HG03571 (cell line): ENCODE measurements around the gene RAB7B.

Experiments
- ATAC-seq: cut with Tn5 transposase; IDR thresholded peaks from one replicate; pipeline ENCODE4 v1.9.1; 2021; ENCODE audit not compliant: unreplicated experiment

RAB7B gene

DNA sequence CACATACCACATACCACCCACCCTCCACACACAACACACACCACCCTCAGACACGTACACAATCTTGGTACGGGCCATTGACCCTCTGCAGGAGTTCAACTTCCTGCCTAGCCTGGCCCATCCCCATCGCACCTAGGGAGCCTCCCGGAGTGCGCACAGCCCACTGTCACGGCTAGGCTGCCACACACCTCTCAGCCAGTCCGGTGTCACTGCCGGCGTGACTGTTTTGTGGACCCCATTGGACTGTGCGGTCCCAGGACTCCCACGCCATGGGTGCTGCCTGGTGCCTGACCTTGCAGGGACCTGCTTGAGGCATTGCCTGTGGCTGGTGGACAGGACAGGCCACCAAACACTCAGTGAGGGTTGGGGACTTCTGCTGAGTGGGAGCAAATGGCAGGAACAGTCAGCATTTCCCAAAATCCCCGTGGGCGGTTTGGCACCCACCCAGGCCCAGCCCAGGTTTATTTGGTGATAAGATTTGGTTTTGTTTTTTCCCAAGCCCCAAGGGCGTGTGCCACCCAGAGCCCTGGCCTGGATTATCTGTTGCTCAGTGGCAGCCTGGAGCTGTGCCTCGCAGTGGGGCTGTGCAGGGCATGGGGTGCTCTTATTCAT lies 27.7 kb downstream of the RAB7B start:
- no peak for ATAC-seq

DNA sequence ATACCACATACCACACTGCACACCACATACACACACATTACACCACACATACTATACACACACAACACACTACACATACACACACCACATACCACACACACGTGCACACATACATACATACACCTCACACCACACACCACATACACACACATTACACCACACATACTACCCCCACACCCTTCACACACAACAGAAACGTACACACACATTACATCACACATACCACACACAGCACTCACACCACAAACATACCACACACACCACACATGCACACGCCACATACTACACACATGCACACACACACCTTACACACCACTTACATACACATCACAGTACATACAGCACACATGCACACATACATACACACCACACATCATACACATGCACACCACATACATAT lies 28.5 kb downstream of the RAB7B start:
- no peak for ATAC-seq

DNA sequence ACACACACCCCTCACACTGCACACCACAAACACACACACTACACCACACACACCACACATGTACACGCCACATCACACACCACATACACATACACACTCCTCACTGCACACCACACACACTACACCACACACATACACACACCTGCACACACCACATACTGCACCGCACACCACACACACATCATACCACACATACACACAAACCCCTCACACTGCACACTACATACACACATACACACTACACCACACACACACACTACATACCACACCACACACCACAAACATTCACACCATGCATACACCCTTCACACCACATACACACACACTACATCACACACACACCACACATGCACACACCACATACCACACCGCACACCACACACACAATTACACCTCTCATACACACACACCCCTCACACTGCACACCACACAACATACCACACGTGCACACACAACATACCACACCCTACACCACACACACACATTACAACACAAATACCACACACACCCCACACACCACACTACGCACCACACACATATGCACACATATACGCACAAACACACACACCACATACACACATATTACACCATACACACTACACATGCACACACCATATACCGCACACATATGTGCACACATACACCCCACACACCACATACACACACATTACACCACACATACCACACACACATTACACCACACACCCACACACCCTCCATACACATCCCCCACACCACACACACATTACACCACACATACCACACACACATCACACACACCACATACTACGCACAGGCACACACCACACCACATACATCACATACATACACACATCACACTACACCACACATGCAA lies 29.6 kb downstream of the RAB7B start:
- no peak for ATAC-seq

DNA sequence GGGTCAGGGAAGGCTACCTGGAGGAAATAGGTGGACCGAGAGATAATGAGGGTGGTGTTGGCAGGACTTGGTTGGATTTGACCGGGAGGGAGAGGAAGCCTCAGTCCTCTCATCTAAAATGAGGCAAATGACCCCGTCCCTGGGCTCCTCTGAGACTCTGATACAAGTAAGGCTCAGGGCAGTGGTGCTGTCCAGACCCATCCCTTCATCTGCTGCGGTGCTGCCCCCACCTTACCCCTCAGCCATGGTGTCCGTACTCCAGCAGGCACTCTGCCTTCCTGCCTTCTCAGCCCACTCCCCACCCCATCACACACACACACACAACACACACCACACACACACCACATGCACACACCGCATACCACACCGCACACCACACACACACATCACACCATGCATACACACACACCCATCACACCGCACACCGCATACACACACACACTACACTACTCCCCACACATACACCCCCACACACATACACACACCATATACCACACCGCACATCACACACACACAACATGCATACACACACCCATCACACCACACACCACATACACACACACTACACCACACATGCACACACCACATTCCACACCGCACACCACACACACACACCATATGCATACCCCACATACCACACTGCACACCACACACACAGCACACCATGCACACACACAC lies 30.6 kb downstream of the RAB7B start:
- ATAC-seq: no peak

DNA sequence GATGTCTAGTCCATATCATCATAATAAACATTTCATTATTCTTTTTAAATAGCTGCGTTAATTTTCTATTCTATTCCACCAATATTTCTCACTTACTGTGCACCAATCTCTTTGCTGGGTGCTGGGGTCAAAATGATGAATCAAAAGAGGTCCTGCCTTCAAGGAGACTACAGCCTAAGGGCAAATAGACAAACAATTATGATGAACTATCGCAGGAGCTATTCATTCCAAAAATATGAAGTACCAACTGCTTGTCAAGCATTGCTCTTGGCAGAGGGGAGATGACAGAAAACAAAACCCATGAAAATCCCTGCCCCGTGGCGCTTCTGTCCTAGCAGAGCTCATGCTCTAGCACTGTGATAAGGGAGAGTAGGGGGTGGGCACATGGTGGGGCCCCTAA lies 31.1 kb downstream of the RAB7B start:
- ATAC-seq: no peak

DNA sequence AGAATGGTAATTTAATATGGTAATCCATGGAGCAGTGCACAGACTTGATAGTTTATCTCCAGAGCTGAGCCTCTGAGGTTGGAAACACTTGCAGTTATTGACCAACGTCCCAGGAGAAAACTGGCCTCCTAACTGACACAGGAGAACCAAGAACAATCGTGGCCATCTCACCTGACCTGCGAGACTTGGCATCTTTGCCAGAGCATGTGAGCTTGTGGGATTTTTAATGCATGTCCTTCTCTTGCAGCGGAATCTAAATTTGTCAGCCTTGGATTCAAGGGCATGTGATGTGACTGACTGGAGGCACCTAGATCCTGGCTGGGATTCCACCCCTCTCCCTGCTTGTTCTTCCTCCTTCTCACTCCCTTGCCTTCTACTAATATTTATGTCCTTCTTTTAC lies 32.1 kb downstream of the RAB7B start:
- ATAC-seq: no peak

DNA sequence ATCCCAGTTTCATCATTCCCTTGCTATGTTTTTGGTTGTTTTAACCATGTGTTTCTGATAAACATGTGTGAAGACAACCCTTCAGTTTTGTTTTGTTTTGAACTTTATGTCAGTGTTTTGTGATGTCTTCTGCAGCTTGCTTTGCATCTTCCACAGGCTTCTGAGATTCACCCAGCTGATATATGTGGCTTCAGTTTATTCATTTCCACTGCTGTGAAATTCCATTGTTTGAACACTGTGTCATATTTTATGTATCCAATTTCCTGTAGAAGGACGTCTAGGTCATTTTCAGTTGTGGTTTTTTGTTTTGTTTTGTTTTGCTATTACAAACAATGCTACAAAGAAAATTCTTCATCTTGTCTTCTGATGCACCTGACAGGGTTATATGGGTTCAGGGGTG lies 32.7 kb downstream of the RAB7B start:
- no peak for ATAC-seq

DNA sequence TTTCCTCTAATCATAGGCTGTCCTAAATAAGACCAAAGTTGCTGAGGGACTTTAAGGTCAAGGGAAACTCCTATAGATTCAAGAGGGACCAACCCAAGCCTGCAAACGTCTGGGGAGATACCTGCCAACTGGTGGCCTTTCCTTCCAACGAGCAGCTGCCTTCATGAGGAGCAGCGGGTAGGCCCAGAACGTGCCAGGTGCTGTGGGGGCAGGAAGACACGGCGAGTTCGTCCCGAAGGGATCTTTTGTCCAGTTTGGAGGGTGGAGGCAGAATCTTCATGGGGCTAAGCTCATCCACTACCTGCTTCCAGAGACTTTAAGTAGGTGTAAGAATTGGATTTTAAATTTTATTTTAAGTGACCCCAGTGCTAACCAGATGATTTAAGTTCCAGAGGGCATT lies 34.0 kb downstream of the RAB7B start:
- ATAC-seq: no peak

DNA sequence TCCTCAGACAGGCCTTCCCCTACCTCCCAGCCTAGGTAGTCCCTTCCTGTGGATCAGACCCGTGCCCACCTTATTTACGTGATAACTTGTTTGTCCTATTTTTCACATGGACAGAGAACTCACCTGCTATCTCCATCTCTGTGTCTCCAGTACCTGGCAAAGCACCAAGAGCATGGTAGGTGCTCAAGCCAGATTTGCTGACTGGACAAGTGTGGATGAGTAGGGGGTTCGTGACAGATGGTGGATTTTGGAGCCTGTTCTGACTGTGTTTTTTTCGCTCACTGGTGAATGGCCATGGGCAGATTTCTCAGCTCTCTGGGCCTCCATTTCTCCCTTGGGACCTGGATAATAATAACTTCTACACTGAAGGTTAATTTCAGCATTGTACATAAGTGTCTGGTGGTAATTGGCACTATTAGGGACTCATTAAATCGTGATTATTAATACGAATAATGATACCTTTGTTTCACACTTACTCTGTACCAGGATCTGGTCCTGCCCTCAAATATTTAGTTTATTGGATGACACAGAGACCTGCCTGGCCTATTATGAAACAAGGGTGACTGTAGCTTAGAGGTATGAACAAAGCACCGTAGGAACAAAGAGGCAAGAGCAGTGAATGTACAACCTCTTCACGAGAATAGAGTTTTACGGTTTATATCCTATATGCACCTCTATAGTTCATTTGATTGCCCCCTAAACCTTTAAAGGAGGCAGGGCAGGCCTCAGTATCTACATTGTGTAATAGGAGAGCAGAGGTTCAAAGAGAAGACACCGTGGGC lies 35.5 kb downstream of the RAB7B start:
- no peak for ATAC-seq

DNA sequence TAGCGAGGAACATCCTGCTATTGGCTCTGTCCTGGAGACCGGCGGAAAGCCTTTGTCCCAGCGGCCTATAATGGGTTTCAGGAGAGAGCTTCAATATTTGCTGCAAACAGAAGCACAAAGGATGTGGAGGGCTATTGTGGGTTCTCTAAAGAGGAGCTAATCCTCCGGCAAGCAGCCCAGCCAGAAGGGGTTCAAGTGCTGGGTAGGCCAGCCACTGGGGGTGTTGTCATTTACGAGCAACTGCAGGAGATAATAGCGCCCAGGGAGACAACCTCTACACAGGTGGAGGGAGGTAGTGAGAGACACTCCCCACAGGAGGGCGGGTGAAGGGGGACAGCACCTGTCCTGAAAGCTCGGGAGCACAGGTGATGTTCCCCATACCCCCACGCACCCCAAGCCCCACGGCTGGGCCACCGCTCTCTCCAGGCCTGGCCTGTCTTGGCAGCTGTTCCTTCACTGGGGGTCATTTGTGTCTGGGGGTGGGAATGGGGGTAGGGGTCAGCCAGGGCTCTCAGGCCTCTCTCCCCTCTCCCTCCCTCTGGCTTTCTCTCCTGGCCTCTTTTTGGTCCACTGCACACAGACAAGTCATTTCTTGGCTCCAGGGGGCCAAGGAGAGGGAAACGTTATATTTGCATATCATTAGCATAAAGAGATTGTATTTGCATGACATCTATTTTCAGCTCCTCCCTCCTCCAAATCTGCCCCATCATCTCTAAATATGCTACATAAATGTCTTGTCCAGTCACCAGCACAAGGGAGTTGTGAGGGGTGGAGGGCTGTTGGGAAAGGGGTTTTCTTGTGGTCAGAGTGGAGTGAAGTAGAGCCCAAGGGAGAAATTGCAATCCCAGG lies 37.9 kb downstream of the RAB7B start:
- ATAC-seq: no peak

DNA sequence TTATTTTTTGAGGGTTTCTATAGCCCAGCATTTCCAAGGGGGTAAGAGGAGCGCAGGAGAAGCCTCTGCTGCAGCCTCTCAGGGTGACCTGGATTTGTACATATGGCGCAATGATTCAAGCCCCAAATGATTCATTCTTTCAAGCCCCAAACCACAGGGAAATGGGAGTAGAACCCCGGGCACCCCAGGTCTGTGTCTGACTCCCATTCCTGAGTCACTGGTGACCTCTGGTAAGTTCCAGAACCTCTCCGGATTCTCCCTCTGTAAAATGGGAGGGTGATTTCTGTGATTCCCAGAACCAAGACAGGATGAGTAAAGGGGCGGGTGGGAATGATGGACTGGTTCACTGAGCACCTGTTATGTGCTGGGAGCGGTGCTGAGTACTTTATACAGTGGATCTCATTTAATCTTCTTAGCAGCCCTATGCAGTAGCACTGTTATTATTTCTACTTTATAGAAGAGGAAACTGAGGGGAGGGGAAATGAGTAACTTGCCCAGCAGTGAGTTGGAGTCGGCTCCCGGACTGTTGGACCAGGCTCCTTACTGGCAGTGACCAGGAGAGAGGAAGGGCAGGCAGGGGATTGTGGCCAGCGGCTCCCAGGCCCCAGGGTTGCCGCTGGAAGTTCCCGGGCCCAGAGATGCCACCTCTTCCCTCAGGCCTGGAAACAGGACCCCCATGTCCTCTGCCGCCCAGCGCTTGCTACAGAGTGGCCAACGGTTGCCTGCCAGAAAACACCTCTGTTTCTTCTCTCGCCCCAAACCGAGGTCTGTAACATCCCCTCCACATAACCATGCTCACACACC lies 39.6 kb downstream of the RAB7B start:
- ATAC-seq: no peak

DNA sequence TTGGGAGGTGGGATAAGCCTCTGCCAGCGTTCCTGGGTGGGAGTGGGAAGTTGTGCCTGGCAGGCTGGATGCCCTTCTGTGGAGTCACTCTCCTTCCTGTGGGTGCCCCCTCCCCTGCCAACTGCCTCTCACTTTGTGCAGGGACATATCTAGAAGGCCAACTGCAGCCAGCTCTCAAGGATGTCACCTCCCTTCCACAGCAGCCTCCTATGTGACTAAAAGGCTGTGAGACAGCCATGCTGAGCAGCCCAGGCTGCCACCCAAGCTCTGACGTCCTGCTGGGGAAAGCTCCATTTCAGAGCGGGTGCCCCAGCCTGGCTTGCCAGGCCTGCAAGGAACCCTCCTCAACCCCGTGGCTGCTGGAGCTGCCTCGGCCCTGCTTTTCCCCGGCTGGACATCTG lies 40.4 kb downstream of the RAB7B start:
- ATAC-seq: no peak

DNA sequence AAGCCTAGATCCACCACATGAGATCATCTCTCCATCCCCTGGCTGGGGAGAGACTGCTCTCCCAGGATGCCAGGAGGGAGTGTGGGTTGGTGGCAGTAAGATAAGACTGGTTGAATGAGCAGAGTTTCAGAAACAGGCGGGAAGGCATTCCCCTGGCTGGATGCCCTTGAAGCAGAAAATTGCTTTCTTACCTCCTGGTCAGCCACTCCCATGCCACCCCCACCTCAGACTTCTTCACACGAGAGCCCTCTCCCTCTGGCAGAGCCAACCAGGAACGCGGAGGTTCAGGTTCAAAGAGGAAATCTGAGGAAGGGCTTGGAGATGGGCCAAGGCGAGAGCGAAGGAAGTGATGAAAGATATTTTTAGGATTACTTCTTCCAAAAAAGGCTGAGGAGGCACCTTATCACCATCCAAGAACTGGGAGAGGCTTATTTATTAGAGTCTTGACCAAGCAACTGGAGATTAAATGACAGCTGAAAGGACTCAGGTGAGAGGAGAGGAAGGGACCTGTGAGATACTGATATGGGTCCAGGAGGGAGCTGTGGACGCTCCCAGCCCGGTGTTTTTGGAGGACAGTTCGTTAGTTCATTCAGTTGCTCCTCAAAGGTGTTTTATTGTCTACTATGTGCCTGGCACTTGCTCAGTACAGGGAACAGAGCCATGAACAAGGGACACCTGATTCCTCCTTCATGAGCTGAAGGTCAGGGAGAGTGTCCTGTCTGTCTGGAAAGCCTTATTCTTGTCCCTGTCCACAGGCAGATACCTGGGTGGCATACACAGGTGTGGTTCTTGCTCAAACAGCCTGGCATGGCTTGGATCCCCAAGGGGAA lies 41.0 kb downstream of the RAB7B start:
- ATAC-seq: no peak

DNA sequence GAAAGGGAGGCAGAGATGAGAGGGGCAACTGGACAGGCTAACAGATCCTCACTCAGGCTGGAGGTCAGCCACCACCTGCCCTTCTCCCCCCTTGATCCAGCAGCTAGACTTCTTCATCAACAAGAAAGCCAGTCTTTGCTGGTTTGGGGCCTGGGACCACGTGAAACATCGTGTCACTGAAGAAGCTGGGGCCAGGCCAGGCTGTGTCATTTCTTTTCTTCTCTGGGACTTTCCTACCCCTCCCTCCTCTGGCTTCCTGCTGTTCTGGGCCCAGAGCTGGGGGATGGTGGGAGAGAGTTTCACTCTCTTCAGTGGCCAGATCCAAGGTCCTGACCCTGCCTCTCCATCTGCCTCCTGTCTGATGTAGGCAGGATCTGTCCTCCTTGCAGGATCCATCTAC lies 41.8 kb downstream of the RAB7B start:
- ATAC-seq: no peak

DNA sequence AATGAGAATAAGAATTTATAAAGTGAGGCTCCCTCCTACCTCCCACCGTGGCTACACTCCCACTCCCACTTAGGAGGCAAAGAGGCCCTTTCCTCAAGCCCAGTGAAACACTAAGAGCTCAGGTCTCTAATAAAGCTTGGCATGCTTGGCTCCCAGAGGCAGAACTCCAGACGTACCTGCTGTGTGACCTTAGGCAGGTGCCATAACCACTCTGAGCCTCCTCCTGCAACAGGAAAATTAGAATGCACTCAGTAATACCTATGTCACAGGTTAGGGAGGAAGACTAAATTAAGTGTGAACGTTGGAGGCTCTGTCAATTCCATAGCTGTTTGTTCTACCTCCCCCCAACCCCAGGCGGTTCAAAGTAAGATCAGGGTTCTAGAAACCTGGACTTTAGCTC lies 43.4 kb downstream of the RAB7B start:
- no peak for ATAC-seq

DNA sequence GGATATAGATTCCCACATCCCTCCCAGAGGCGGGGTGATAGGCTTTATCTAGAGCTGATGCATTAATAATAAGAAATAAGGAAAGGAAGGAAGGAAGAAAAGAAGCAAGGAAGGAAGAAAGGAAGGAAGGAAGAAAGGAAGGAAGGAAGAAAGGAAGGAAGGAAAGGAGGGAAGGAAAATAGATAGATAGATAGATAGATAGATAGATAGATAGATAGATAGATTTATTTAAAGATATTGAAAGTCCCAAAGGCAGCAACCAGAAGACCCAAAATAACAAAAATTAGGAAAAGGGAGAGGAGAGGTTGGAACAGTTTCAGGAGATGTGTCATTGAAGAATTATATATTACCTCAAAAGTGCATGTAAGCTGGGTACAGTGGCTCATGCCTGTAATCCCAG lies 47.7 kb downstream of the RAB7B start:
- no peak for ATAC-seq

DNA sequence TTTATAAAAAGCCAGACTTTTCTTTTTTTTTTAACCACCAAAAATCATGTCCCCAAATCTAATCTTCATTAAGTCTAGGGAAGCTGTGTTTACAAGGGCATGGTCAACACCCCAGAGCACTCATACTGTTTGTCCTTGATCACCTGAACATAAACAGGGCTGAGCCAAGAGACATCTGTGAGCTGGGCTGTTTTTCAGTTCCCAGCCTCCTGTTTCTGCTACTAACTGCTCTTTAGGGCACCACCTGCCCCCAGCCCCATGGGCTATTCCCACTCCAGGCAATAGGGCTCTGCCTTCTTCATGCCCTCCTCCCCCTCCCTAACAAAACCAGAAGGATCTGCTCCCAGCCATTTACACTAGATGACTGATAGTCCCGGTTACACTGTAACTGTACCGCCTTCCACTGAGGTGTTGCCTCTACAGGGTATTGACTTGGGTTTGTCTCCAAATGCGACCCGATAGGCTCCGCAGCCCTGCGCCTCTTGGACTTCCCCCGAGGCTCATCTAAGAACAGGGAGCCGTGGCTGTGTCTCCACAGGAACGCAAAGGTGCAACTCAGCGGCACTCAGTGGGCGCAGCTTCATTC lies 48.3 kb downstream of the RAB7B start:
- no peak for ATAC-seq

DNA sequence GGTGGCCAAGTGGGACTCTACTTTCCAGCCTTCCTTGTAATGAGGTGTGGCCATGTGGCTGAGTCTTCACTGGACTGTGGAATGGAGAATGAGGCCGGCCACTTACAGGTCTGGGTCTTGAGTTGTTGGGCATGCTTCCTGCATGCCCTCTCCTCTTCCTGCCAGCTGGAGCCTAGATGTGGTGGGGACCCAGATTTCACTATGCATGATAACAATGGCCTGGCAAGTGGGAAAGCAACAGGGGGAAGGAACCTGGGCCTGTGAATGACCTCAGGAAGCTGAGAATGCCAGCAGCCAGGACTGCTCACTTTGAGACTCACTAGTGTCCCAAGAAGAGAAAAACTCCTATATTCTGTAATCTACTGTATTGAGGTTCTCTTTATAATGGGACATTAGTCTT lies 51.4 kb downstream of the RAB7B start:
- ATAC-seq: no peak
